ENCODE measurements around the gene OR2AP1. TPM values are rescaled to one million over a fixed set of nuclear protein-coding genes. Genes with fewer than 3 reads are reported as not detected.
"Not testable (repeated sequence)": the region's sequence is repeated elsewhere in the genome, so short reads cannot be mapped to it uniquely, and the experiment has no call there.

The OR2AP1 gene
- total and polyA plus RNA-seq, 7 experiments from 2014 or later, result 0.24 TPM; not detected in 6

GRCh38 chr12:55582066-55582465 is 9.8 kb downstream of the OR2AP1 start:
- Mint-ChIP-seq H3K4me3 (no peak overlapping the region), H3K4me1 (no peaks in the 10 kb centered on the region), H3K9me3 (peaks cover 0 to 39% (median 10%) of the 10 kb centered on the region in 11 donors), H3K27ac (no peak overlapping the region), H3K27me3 (peaks cover 5 to 74% (median 46%) of the 10 kb centered on the region in 5 donors), H3K36me3 (peaks cover 0 to 6% (median 4%) of the 10 kb centered on the region in 5 donors)
- H3K27me3 ChIP-seq (ENCODE audit: control insufficient read depth in 2 of 2, insufficient read depth in 2 of 2, low read length in 2 of 2), result no peaks in the 10 kb centered on the region
- no peak overlapping the region for H3K4me3 ChIP-seq (ENCODE audit: low read length)
- H3K27ac ChIP-seq (ENCODE audit: low read depth, low read length), result no peak overlapping the region
- POLR2A ChIA-PET, result no interaction called here
- ATAC-seq (no peak), DNase-seq (no peak)
- peaks cover 0 to 5% (median 0%) of the 10 kb centered on the region in 3 experiments for H3K9me3 ChIP-seq (ENCODE audit: control insufficient read depth in 2 of 3, low read length in 3 of 3)
- intact Hi-C loops (cut with micrococcal nuclease), result no loop called here
- H3K4me1 ChIP-seq (ENCODE audit: control insufficient read depth in 2 of 2, insufficient read depth in 2 of 2, low read length in 2 of 2), result no peaks in the 10 kb centered on the region
- H3K36me3 ChIP-seq (ENCODE audit: control insufficient read depth in 2 of 3, insufficient read depth in 3 of 3, low read length in 3 of 3), result no peaks in the 10 kb centered on the region
- CTCF ChIA-PET, result no interaction called here

- Mint-ChIP-seq H3K36me3 (peaks cover 0 to 6% (median 0%) of the 10 kb centered on the region in 5 donors), H3K9me3 (peaks cover 0 to 37% (median 8%) of the 10 kb centered on the region in 11 donors), H3K4me3 (no peak overlapping the region), H3K4me1 (no peaks in the 10 kb centered on the region), H3K27me3 (peaks cover 2 to 79% (median 54%) of the 10 kb centered on the region in 5 donors), H3K27ac (no peak overlapping the region)
- ATAC-seq (no peak), DNase-seq (no peak)
- ChIA-PET POLR2A (no interaction called here), CTCF (no interaction called here)
- no peaks in the 10 kb centered on the region for H3K36me3 ChIP-seq (ENCODE audit: control insufficient read depth in 2 of 3, insufficient read depth in 3 of 3, low read length in 3 of 3)
- H3K4me1 ChIP-seq (ENCODE audit: control insufficient read depth in 2 of 2, insufficient read depth in 2 of 2, low read length in 2 of 2), result no peaks in the 10 kb centered on the region
- H3K9me3 ChIP-seq (ENCODE audit: control insufficient read depth in 2 of 3, low read length in 3 of 3), result no peaks in the 10 kb centered on the region
- no peaks in the 10 kb centered on the region for H3K27me3 ChIP-seq (ENCODE audit: control insufficient read depth in 2 of 2, insufficient read depth in 2 of 2, low read length in 2 of 2)
- no peak overlapping the region for H3K27ac ChIP-seq (ENCODE audit: low read depth, low read length)
- H3K4me3 ChIP-seq (ENCODE audit: low read length), result no peak overlapping the region
- intact Hi-C loops (cut with micrococcal nuclease), result no loop called here
Observed at GRCh38 chr12:55585817-55586216, 13.5 kb downstream of the OR2AP1 start.

- CTCF ChIA-PET, result not testable (repeated sequence)
- DNase-seq, result peak in 1 of 9 donors; percentile 0
Observed at GRCh38 chr12:55590152-55590551, 17.9 kb downstream of the OR2AP1 start.

GRCh38 chr12:55607821-55608594 is 35.7 kb downstream of the OR2AP1 start:
- intact Hi-C loops (cut with micrococcal nuclease), result no loop called here
- Histone ChIP-seq H3K4me3 (ENCODE audit: low read length) (no peak overlapping the region), H3K9me3 (ENCODE audit: control insufficient read depth in 2 of 3, low read length in 3 of 3) (no peaks in the 10 kb centered on the region), H3K36me3 (ENCODE audit: control insufficient read depth in 2 of 3, insufficient read depth in 3 of 3, low read length in 3 of 3) (no peaks in the 10 kb centered on the region), H3K27me3 (ENCODE audit: control insufficient read depth in 2 of 2, insufficient read depth in 2 of 2, low read length in 2 of 2) (no peaks in the 10 kb centered on the region), H3K4me1 (ENCODE audit: control insufficient read depth in 2 of 2, insufficient read depth in 2 of 2, low read length in 2 of 2) (no peaks in the 10 kb centered on the region), H3K27ac (ENCODE audit: low read depth, low read length) (no peak overlapping the region)
- ATAC-seq (no peak), DNase-seq (no peak)
- Mint-ChIP-seq H3K4me3 (no peak overlapping the region), H3K27ac (no peak overlapping the region), H3K27me3 (peaks cover 14 to 58% (median 31%) of the 10 kb centered on the region in 5 donors), H3K9me3 (peaks cover 0 to 4% (median 0%) of the 10 kb centered on the region in 11 donors), H3K36me3 (no peaks in the 10 kb centered on the region), H3K4me1 (no peaks in the 10 kb centered on the region)
- POLR2A ChIA-PET, result no interaction called here
- CTCF ChIA-PET, result no interaction called here

More at GRCh38 chr12:55590152-55590551, 17.9 kb downstream of the OR2AP1 start:
- POLR2A ChIA-PET; ATAC-seq; H3K4me1 ChIP-seq (ENCODE audit: control insufficient read depth in 2 of 2, insufficient read depth in 2 of 2, low read length in 2 of 2); H3K4me3 ChIP-seq (ENCODE audit: low read length); H3K27me3 ChIP-seq (ENCODE audit: control insufficient read depth in 2 of 2, insufficient read depth in 2 of 2, low read length in 2 of 2); H3K4me3 Mint-ChIP-seq; H3K36me3 Mint-ChIP-seq; H3K36me3 ChIP-seq (ENCODE audit: control insufficient read depth in 2 of 3, insufficient read depth in 3 of 3, low read length in 3 of 3); H3K27ac ChIP-seq (ENCODE audit: low read depth, low read length); H3K9me3 ChIP-seq (ENCODE audit: control insufficient read depth in 2 of 3, low read length in 3 of 3); intact Hi-C loops (cut with micrococcal nuclease); H3K4me1 Mint-ChIP-seq; H3K27ac Mint-ChIP-seq: not testable (repeated sequence)
- Mint-ChIP-seq H3K9me3 (peaks cover 4 to 53% (median 16%) of the 10 kb centered on the region in 11 donors), H3K27me3 (peaks cover 2 to 68% (median 36%) of the 10 kb centered on the region in 5 donors)

- ChIA-PET CTCF (no interaction called here), POLR2A (no interaction called here)
- Histone ChIP-seq H3K4me1 (ENCODE audit: control insufficient read depth in 2 of 2, insufficient read depth in 2 of 2, low read length in 2 of 2) (no peaks in the 10 kb centered on the region), H3K9me3 (ENCODE audit: control insufficient read depth in 2 of 3, low read length in 3 of 3) (no peaks in the 10 kb centered on the region), H3K27ac (ENCODE audit: low read depth, low read length) (no peak overlapping the region), H3K4me3 (ENCODE audit: low read length) (no peak overlapping the region), H3K36me3 (ENCODE audit: control insufficient read depth in 2 of 3, insufficient read depth in 3 of 3, low read length in 3 of 3) (no peaks in the 10 kb centered on the region), H3K27me3 (ENCODE audit: control insufficient read depth in 2 of 2, insufficient read depth in 2 of 2, low read length in 2 of 2) (no peaks in the 10 kb centered on the region)
- Mint-ChIP-seq H3K9me3 (peaks cover 2 to 14% (median 9%) of the 10 kb centered on the region in 11 donors), H3K4me3 (no peak overlapping the region), H3K4me1 (no peaks in the 10 kb centered on the region), H3K36me3 (peaks cover 0 to 8% (median 0%) of the 10 kb centered on the region in 5 donors), H3K27me3 (peaks cover 27 to 61% (median 30%) of the 10 kb centered on the region in 5 donors), H3K27ac (no peak overlapping the region)
- intact Hi-C loops (cut with micrococcal nuclease), result no loop called here
- DNase-seq (no peak), ATAC-seq (no peak)
Observed at GRCh38 chr12:55610598-55610997, 38.3 kb downstream of the OR2AP1 start.

GRCh38 chr12:55612646-55613045 is 40.4 kb downstream of the OR2AP1 start:
- Histone ChIP-seq H3K9me3 (ENCODE audit: control insufficient read depth in 2 of 3, low read length in 3 of 3) (no peaks in the 10 kb centered on the region), H3K4me1 (ENCODE audit: control insufficient read depth in 2 of 2, insufficient read depth in 2 of 2, low read length in 2 of 2) (no peaks in the 10 kb centered on the region), H3K4me3 (ENCODE audit: low read length) (no peak overlapping the region), H3K36me3 (ENCODE audit: control insufficient read depth in 2 of 3, insufficient read depth in 3 of 3, low read length in 3 of 3) (no peaks in the 10 kb centered on the region), H3K27me3 (ENCODE audit: control insufficient read depth in 2 of 2, insufficient read depth in 2 of 2, low read length in 2 of 2) (no peaks in the 10 kb centered on the region), H3K27ac (ENCODE audit: low read depth, low read length) (no peak overlapping the region)
- ChIA-PET CTCF (no interaction called here), POLR2A (interaction anchor here (0.6 kb wide), 1 partner anchor 109 kb away, joined by 3 read pairs; no protein-coding TSS in a partner anchor)
- Mint-ChIP-seq H3K9me3 (peaks cover 5 to 35% (median 23%) of the 10 kb centered on the region in 11 donors), H3K4me3 (no peak overlapping the region), H3K4me1 (no peaks in the 10 kb centered on the region), H3K36me3 (peaks cover 0 to 24% (median 0%) of the 10 kb centered on the region in 5 donors), H3K27me3 (peaks cover 31 to 65% (median 43%) of the 10 kb centered on the region in 5 donors), H3K27ac (no peak overlapping the region)
- ATAC-seq (no peak), DNase-seq (no peak)
- intact Hi-C loops (cut with micrococcal nuclease), result no loop called here

GRCh38 chr12:55614764-55615163 is 42.5 kb downstream of the OR2AP1 start:
- Mint-ChIP-seq H3K27me3 (peaks cover 23 to 58% (median 37%) of the 10 kb centered on the region in 5 donors), H3K36me3 (peaks cover 0 to 24% (median 0%) of the 10 kb centered on the region in 5 donors), H3K27ac (no peak overlapping the region), H3K9me3 (peaks cover 5 to 38% (median 23%) of the 10 kb centered on the region in 11 donors), H3K4me1 (peaks cover 0 to 4% (median 0%) of the 10 kb centered on the region in 7 donors), H3K4me3 (no peak overlapping the region)
- DNase-seq (no peak), ATAC-seq (no peak)
- no peak overlapping the region for H3K4me3 ChIP-seq (ENCODE audit: low read length)
- CTCF ChIA-PET, result interaction anchor here (0.6 to 1.5 kb wide), 3 partner anchors 12 to 426 kb away, joined by 3 to 4 read pairs (median 3); no protein-coding TSS in a partner anchor
- H3K27ac ChIP-seq (ENCODE audit: low read depth, low read length), result no peak overlapping the region
- no peaks in the 10 kb centered on the region for H3K36me3 ChIP-seq (ENCODE audit: control insufficient read depth in 2 of 3, insufficient read depth in 3 of 3, low read length in 3 of 3)
- no peaks in the 10 kb centered on the region for H3K4me1 ChIP-seq (ENCODE audit: control insufficient read depth in 2 of 2, insufficient read depth in 2 of 2, low read length in 2 of 2)
- POLR2A ChIA-PET, result no interaction called here
- no peaks in the 10 kb centered on the region for H3K27me3 ChIP-seq (ENCODE audit: control insufficient read depth in 2 of 2, insufficient read depth in 2 of 2, low read length in 2 of 2)
- intact Hi-C loops (cut with micrococcal nuclease), result no loop called here
- no peaks in the 10 kb centered on the region for H3K9me3 ChIP-seq (ENCODE audit: control insufficient read depth in 2 of 3, low read length in 3 of 3)

All from naive thymus-derived CD4-positive, alpha-beta T cell (primary cell).